ENCODE results near the gene RNF14.
"Not testable (repeated sequence)": the region's sequence is repeated elsewhere in the genome, so short reads cannot be mapped to it uniquely, and the experiment has no call there.

RNF14 gene

DNA sequence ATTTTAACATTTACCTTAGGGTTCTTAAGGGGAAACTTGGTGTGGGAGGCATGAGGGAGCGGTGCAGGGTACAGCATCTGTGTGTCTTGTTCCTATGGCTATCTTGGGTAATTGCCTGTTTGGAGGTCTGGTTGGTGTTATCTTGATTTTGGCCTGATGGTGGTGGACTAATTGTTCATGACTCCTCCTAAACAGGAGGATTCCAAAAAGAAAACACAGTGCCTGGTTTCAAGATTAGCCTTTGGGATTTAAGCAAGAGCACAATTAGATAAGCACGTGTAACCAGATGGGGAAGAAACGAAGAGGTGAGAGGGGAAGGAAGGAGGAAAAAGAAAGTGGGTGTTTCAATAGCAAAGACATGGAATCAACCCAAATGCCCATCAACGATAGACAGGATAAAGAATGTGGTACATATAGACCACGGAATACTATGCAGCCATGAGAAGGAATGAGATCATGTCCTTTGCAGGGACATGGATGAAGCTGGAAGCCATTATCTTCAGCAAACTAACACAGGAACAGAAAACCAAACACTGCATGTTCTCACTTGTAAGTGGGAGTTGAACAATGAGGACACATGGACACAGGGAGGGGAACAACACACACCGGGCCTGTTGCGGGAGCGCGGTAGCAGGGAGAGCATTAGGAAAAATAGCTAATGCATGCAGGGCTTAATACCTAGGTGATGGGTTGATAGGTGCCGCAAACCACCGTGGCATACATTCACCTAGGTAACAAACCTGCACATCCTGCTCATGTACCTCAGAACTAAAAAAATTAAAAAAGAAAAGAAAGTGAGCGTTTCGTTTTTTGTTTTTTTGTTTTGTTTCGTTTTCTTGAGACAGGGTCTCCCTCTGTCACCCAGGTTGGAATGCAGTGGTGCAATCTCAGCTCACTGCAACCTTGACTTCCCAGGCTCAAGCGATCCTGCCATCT is 65.0 kb downstream of the RNF14 start:
- DNase-seq; in situ Hi-C loops (cut with MboI; ENCODE audit: low pct_unique_long_range_greater_than_20kb, low sequenced_read_pairs): not testable (repeated sequence)

DNA sequence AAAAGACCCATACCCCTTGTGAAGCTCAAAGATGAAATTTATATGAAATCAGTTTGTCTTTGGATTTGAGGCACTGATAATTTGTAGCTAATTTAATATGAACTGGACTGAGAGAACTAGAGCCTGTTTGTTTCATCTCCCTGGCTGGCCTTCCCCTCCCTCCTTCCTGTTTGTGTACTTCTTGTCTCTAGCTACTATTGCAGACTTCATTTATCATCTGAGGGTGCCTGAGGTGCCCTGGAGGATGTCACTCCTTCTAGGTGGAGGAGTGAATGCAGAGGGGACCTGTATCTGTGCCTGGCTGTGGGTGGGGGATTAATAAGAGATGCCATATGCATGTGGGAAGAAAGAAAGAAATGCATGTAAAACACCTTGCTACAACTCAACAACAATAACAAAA is 66.1 kb downstream of the RNF14 start:
- in situ Hi-C loops (cut with MboI; ENCODE audit: low pct_unique_long_range_greater_than_20kb, low sequenced_read_pairs), result no loop called here
- no peak for DNase-seq

DNA sequence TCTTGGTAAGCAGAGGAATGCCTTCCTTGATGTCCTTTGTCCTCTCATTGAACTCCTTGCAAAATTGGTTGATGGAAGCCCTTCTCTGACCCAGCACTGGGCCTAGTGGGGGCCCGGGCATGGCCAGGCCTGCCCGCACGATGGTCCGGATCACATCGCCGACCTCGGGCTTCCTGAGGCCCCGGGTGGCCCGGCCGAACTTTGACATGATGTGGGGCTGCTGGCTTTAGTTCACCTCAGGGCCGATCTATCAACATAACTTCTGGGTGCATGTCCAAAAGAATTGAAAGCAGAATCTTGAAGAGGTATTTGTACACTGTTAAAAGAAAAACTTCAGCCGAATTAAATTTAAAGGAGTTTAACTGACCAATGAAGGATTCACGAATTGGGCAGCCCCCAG is 68.0 kb downstream of the RNF14 start:
- in situ Hi-C loops (cut with MboI; ENCODE audit: low pct_unique_long_range_greater_than_20kb, low sequenced_read_pairs), result no loop called here

DNA sequence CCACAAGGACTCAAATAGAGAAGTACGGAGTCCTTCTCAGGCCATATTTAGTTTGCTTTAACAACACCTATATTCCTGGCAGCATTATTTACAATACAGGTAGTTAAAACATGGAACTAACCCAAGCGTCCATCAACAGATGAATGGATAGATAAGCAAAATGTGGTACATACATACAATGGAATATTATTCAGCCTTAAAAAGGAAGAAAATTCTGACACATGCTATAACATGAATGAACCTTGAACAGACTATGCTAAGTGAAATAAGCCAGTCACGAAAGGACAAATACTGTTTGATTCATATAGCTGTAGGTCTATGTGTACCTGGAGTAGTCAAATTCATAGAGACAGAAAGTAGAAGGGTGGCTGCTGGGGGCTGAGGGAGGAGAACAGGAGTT is 68.7 kb downstream of the RNF14 start:
- in situ Hi-C loops (cut with MboI; ENCODE audit: low pct_unique_long_range_greater_than_20kb, low sequenced_read_pairs); DNase-seq: not testable (repeated sequence)

More for the DNA sequence above, 68.0 kb downstream of the RNF14 start:
- DNase-seq, result no peak

DNA sequence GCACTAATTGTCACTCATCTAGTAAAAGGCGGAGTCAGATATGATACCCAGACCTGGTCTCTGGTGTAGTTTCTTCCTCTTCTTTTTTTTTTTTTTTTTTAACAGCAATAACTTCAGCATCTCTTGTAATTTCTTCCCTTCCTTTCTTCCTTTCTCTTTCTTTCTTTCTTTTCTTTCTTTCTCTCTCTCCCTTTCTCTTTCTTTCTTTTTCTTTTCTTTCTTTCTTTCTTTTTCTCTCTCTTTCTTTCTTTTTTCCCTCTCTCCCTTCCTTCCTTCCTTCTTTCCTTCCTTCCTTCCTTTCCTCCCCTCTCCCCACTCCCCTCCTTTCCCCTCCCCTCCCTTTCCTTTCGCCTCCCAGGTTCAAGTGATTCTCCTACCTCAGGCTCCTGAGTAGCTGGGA is 69.8 kb downstream of the RNF14 start:
- DNase-seq, result no peak
- in situ Hi-C loops (cut with MboI; ENCODE audit: low pct_unique_long_range_greater_than_20kb, low sequenced_read_pairs), result no loop called here

All from KBM-7 (cell line).